ENCODE measurements around the gene PDE11A.
"Not testable (repeated sequence)": the region's sequence is repeated elsewhere in the genome, so short reads cannot be mapped to it uniquely, and the experiment has no call there.

- not testable (repeated sequence) for TF ChIP-seq SREBF2 (IDR thresholded peaks at IDR 0.05); CTCF (IDR thresholded peaks at IDR 0.05); EP300 (IDR thresholded peaks at IDR 0.05); RAD21 (conservative IDR thresholded peaks at IDR 0.05 in 1 of 2, IDR thresholded peaks at IDR 0.05 in 1 of 2); POLR2A (IDR thresholded peaks at IDR 0.05; ENCODE audit: low read length); FOSL2 (IDR thresholded peaks at IDR 0.05); FOSL2 (CRISPR knock-in tag; IDR thresholded peaks at IDR 0.05)
These were observed 125.0 kb downstream of the PDE11A start for GRCh38 chr2:177947598-177947997.

Data from A549 (cell line).